HG03558 (cell line): ENCODE measurements around the gene SEL1L3.

Experiments used
- ATAC-seq: cut with Tn5 transposase; IDR thresholded peaks from one replicate; pipeline ENCODE4 v1.9.1; 2021; ENCODE audit warnings: moderate number of reproducible peaks; ENCODE audit not compliant: unreplicated experiment; ENCODE audit errors: extremely low read depth

The SEL1L3 gene

GRCh38 chr4:25700661-25701060 is 162.1 kb downstream of the SEL1L3 start:
- no peak for ATAC-seq

- ATAC-seq = no peak
These were observed 165.3 kb downstream of the SEL1L3 start for GRCh38 chr4:25697516-25697915.
